NCI-H526 treated with DMSO at 0.1 percent for 48 hours (cell line): Measurements from ENCODE around the gene PPTC7.
"Not testable (repeated sequence)": the region's sequence is repeated elsewhere in the genome, so short reads cannot be mapped to it uniquely, and the experiment has no call there.

Experiments used
- DNase-seq: peaks from one replicate; lab custom pipeline; 2025; lab: John Stamatoyannopoulos, UW

PPTC7 gene

DNA sequence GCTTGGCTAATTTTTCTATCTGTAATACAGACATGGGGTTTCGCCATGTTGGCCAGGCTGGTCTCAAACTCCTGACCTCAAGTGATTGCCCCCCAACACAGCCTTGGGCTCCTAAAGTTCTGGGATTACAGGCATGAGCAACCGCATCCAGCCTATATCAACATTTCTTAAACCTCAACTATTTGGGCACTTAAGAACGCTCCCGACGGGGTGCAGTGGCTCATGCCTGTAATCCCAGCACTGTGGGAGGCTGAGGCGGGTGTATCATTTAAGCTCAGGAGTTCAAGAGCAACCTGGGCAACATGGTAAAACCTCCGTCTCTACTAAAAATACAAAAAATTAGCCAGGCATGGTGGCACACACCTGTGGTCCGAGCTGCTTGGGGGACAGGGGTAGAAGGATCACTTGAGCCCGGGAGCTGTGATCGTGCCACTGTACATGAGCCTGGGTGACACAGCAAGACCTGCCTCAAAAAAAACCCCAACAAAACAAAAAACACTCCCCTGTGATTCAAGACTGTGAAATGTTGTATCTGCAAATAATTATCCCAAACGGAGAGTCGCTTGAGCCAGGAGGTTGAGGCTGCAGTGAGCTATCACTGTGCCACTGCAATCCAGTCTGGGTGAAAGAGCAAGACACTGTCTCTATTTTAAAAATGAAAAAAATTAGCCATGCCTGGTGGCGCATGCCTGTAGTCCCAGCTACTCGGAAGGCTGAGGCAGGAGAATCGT is 21.5 kb downstream of the PPTC7 start:
- no peak for DNase-seq

GRCh38 chr12:110560946-110561345 is 22.2 kb downstream of the PPTC7 start:
- DNase-seq: no peak

- DNase-seq: no peak
These were observed 23.1 kb downstream of the PPTC7 start for GRCh38 chr12:110560048-110560447.

GRCh38 chr12:110558945-110559344 is 24.2 kb downstream of the PPTC7 start:
- DNase-seq: not testable (repeated sequence)

DNA sequence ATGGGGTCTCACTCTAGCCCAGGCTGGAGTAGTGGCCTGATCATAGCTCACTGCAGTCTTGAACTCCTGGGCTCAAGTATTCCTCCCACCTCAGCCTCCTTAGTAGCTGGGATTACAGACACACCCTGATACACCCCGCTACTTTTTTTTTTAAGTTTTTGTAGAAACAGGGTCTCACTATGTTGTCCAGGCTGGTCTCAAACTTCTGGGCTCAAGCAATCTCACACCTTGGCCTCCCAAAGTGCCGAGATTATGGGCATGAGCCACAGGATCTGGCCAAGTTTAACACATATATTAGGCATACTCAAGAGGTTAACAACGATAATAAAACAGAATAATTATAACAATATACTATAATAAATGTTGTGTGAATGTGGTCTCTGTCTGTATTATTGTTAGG is 25.8 kb downstream of the PPTC7 start:
- DNase-seq: no peak

- no peak for DNase-seq
These were observed 26.4 kb downstream of the PPTC7 start for GRCh38 chr12:110556705-110557104.

DNA sequence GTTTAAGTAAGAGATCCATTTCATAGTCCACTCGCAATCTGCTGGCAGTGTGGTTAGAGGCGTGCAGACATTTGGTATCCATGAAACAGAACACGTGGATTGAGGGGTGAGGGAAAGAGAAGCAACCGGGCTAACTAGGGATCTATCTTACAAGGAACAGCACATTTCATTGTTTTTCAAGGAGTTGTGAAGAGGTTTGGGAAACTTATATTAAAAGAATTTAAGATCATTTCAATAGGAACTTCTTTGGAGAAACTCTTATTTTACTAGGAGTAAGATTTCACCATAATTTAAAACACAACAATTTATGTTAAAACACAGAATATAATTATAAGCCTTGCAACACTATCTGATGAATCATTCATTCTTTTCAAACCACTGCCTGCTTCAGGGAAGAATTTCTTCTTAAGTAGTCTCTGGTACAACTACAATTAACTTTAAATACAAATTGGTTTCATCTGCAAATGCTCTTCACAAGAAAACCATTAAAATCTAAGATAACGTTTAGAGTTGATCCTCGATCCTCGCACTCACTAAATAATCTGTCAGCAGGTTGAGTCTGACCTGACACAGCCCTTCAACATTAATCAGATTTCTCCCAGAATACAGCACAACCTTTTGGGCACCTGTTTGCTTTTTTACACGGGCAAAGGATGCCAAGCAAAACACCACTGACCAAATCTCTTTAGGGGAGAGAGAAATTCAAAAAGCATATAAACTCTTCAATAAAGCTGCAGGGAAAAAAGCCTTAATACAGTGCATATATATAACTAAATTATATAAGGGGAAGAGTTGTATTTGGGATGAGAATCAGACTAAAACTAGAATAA is 27.3 kb downstream of the PPTC7 start:
- no peak for DNase-seq

DNA sequence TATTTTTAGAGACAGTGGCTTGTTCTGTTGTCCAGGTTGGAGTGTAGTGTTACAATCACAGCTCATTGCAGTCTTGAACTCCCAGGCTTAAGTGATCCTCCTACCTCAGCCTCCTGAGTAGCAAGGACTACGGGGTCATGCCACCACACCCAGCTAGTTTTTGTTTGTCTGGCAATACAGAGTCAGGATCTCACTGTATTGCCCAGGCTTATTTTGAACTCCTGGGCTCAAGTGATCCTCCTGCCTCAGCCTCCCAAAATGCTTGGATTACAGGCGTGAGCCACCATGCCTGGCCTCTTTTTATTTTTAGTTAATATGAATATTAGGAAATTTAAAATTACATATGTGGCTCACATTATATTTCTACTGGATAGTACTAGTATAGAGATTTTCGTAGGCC is 28.9 kb downstream of the PPTC7 start:
- DNase-seq: no peak

DNA sequence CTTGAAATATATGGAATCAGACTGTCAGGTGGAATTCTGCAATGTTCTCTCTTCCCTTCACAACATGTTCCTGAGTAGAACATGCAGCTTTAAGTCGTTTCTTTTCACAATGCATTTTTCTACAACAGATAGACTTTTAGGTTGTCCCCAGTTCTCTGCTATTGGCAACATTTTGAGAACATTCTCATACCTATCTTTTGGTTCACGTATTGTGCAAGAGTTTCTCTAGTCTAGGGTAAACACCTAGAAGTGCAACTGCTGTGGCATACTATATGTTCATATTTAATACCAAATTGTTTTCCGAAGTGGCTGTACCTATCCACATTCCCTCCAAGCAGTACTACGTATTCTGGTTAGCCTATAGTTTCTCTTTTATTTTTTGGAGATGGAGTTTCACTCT is 32.1 kb downstream of the PPTC7 start:
- DNase-seq: no peak

DNA sequence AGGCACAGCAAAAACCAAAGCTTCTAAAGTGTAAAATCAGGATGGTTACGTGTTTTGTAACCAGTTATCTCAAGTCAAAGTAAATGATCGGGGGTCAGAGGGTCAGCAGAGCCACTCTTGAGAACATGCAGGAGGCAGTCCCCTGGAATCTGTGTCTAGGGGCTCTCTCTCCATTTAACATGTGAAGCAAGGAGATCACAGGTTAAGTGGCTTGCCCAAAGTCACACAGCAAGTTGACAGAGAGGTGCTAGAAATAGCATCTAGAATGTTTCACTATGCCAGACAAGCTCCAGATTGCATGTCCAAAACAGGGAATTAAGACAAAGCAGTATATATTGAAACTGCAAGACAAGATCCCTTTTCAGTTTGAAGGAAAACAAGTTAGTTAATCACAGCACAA is 33.4 kb downstream of the PPTC7 start:
- no peak for DNase-seq

GRCh38 chr12:110548678-110549077 is 34.4 kb downstream of the PPTC7 start:
- no peak for DNase-seq

DNA sequence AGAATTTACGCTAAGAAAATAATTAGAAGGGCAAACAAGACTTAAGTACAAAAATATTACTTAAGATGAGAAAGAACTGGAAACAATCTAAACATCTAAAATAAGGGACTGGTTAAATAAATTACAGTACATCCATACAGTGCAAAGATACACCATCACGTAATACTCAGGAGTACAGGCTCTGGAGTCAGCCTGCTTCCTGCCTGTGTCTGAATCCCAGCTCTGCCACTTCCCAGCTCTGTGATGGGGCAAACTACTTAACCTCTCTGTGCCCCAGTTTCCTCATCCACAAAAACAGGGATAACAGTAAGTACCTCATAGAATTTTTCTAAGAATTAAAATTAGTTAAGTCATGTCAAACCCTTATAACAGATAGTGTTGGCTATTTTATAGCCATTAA is 36.0 kb downstream of the PPTC7 start:
- DNase-seq: no peak

DNA sequence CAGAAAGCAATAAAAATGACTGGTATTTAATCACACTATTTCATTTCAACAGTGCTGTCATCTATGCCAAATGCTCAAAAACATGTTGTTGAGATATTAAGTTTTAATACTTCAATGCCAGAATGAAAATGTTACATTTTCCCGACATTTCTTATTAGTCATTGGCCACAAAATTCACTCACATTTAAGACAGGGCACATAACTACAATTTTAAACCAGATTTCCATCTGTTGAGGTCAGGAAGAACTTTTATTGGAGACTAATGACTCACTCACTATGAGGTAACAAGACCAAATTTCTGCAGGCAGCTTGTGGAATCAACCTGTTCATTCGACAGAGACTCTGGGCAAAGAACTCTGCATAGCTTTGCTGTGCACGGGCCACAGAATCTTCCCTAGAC is 36.8 kb downstream of the PPTC7 start:
- DNase-seq: no peak

DNA sequence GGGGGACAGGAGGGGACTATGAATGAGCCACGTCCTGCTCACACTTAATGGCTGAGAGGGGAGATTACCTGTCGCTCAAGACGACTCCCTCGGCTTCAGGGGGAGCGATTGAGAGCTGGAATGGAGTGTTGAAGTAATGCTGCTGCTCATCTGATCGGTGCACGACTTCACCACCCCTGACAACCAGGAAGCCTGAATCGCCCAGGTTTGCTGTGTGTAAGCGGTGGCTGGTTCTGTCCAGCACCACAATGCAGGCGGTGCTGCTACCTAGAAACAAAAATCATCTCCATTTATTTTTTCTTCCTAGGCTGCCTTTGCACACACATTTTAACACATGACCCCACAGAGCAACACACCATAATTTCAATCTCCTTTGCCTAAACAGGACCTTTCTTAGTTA is 37.3 kb downstream of the PPTC7 start:
- DNase-seq: no peak

- DNase-seq: not testable (repeated sequence)
These were observed 37.9 kb downstream of the PPTC7 start for GRCh38 chr12:110545259-110545658.

- no peak for DNase-seq
These were observed 39.2 kb downstream of the PPTC7 start for GRCh38 chr12:110543965-110544364.

DNA sequence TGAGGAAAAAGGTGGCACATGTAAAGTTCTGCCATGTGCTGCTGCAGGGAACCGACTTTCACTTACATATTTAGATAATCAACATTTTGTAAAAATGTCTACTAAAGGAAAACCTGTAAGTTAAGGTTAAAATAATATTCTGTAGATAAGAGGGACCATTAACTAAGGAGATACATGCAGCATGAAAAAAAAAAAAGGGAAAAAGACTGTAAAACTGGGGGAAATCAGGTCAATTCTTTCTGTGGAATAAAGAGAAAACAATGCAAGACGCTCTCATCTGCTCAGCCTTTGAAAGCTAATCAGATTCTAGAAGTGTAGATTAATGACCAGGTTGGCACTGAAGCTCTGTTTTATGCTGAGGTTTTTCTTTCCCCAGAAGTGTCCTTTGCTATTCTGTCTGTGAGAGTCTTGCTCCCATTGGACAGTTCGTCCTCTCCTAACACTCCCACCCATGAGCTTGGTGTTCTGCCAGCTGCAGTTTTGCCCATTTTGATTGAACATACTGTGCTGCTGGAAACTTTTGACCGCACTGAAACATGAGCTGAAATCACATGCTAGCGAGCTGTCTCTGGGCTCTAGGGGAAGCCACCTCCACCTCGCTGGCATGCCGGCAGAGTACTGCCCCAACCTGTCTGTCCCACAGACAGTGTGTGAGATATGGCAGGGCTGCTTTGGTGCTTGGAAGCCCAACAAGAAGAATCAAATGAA is 39.7 kb downstream of the PPTC7 start:
- DNase-seq: no peak

GRCh38 chr12:110540048-110540447 is 43.1 kb downstream of the PPTC7 start:
- DNase-seq: no peak

GRCh38 chr12:110538869-110539622 is 44.1 kb downstream of the PPTC7 start:
- no peak for DNase-seq

DNA sequence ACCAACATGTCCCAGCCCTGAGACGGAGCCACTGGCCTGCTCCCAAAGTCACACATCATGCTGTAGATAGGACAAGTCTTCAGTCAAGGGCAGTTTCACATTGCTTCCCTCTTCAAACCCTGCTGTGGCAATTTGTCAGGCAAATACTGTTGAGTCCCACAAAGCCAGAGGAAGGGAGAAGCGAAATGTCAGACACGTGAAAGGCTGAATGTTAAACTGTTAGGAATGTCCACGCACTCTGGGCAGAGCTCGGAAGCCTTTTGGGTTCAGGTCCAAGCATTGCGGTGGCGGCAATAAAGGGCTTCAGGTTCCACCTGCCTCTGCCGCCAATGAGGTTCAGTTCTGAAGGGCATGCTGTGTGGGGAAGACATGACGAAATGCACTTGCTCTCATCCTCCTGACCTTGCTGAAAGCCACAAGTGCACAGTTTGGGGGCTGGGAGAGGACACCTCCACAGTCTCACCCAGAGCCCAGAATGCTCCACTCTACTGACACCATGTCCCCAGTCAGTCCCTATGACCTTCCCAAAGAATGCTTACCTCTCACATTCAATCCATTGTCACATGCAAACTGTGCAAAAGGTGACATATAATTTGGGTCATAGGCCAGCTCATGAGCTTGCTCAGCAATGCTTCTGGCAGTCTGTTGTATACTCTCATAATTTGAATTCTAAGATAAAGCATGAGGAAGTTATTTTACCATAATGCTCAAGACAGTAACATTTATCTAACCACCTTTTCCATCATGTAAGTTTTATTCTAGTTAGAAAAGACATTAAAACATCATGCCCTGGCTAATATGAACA is 45.3 kb downstream of the PPTC7 start:
- no peak for DNase-seq
